Liver (tissue), 9 donors: ENCODE results near the gene HSFX4. TPM values are rescaled to one million over a fixed set of nuclear protein-coding genes. Genes with fewer than 3 reads are reported as not detected.
"Not testable (repeated sequence)": the region's sequence is repeated elsewhere in the genome, so short reads cannot be mapped to it uniquely, and the experiment has no call there.

Source experiments
- DNase-seq: peaks from one replicate; pipeline ENCODE4 v3.0.0-alpha.2; 2017; ENCODE audit warnings: low spot score
- H3K27ac ChIP-seq, 2 donors: one replicate each; pipeline ENCODE4 v1.7.0; 2013; ENCODE audit warnings: inconsistent platforms in 2 of 2, low read length in 2 of 2, control low read depth in 1 of 2, low read depth in 1 of 2, mild to moderate bottlenecking in 1 of 2
- H3K27me3 ChIP-seq, 4 donors: one replicate each; pipeline versions ENCODE4 v1.6.1 to v1.7.0; 2013; ENCODE audit warnings: low read length in 3 of 4, inconsistent platforms in 1 of 4, mild to moderate bottlenecking in 1 of 4, moderate library complexity in 1 of 4; ENCODE audit not compliant: control insufficient read depth in 4 of 4, insufficient read depth in 4 of 4
- H3K36me3 ChIP-seq, 4 donors: one replicate each; pipeline versions ENCODE4 v1.6.1 to v1.7.0; 2013; ENCODE audit warnings: low read length in 3 of 4, mild to moderate bottlenecking in 3 of 4, low read depth in 1 of 4, moderate library complexity in 1 of 4; ENCODE audit not compliant: control insufficient read depth in 4 of 4, insufficient read depth in 3 of 4
- H3K4me1 ChIP-seq, 4 donors: one replicate each; pipeline versions ENCODE4 v1.6.1 to v1.7.0; 2013; ENCODE audit warnings: low read length in 3 of 4, mild to moderate bottlenecking in 3 of 4, moderate library complexity in 1 of 4; ENCODE audit not compliant: control insufficient read depth in 4 of 4, insufficient read depth in 4 of 4
- H3K4me3 ChIP-seq, 3 donors: one replicate each; pipeline versions ENCODE4 v1.6.1 to v1.7.0; 2013; ENCODE audit warnings: low read length in 3 of 3, control low read depth in 1 of 3, low read depth in 1 of 3, mild to moderate bottlenecking in 1 of 3
- H3K9ac ChIP-seq, 2 donors: one replicate each; pipeline ENCODE4 v1.7.0; 2013; ENCODE audit warnings: low read length in 2 of 2, mild to moderate bottlenecking in 2 of 2, moderate library complexity in 2 of 2, control low read depth in 1 of 2, low read depth in 1 of 2
- H3K9me3 ChIP-seq, 4 donors: one replicate each; pipeline versions ENCODE4 v1.6.1 to v1.7.0; 2013; ENCODE audit warnings: low read length in 3 of 4; ENCODE audit not compliant: control insufficient read depth in 4 of 4
- CTCF ChIP-seq: fragments of 150-350 bp; IDR thresholded peaks from 2 replicates; pipeline ENCODE4 v1.5.1; 2017; ENCODE audit warnings: improper control_type of control experiment, low read depth, low read length; ENCODE audit not compliant: missing input control
- FOXA1 ChIP-seq: IDR thresholded peaks from 2 replicates; pipeline ENCODE4 v1.6.1; 2016; ENCODE audit warnings: antibody characterized with exemption
- MAX ChIP-seq: IDR thresholded peaks from 2 replicates; pipeline ENCODE4 v1.6.1; 2016; ENCODE audit warnings: antibody characterized with exemption
- RAD21 ChIP-seq, 2 donors: IDR thresholded peaks; 2 replicates each; pipeline ENCODE4 v1.6.1; 2016; ENCODE audit warnings: antibody characterized with exemption in 2 of 2, mild to moderate bottlenecking in 2 of 2
- WGBS: extraction: QIAGEN DNeasy Blood & Tissue Kit; methylation state at CpG from one replicate; pipeline ENCODE4 v1.1.7; 2013; 5-methylcytosine and 5-hydroxymethylcytosine counted together
- polyA plus RNA-seq, 2 donors: library from polyadenylated mRNA; stranded (reverse) in 1 of 2; unstranded in 1 of 2; fragments of 200-250 nt in 1 of 2; fragments of >200 nt in 1 of 2; fragmentation: Nextera tagmentation in 1 of 2; extraction: Ambion mirVana in 1 of 2; gene quantifications; one replicate each; pipeline versions ENCODE4 v1.2.1 to v1.2.3, GENCODE V29; 2013 to 2015
- total RNA-seq, 2 donors: library from RNA; depleted of rRNA; stranded (reverse); fragments of >200 nt; gene quantifications; one replicate each; pipeline ENCODE4 v1.2.3, GENCODE V29; 2014
- donor health status: healthy.
- donor health status: healthy.
- donor health status: healthy.
- donor health status: healthy.
- donor health status: healthy.

HSFX4 gene
- total and polyA plus RNA-seq, 4 donors, result not detected

GRCh38 chrX:149940674-149941024, 11.3 kb downstream of the HSFX4 start:
- H3K4me3 ChIP-seq, H3K36me3 ChIP-seq, H3K27me3 ChIP-seq, H3K9ac ChIP-seq, DNase-seq, H3K9me3 ChIP-seq, H3K27ac ChIP-seq, H3K4me1 ChIP-seq: not testable (repeated sequence)
- TF ChIP-seq RAD21 (IDR thresholded peaks at IDR 0.05) (peak; percentile 51 to 63), CTCF (peak; percentile 53)
- 25% methylated on average over 10 of the region's 11 CpGs for WGBS

- not testable (repeated sequence) for DNase-seq, H3K4me1 ChIP-seq, H3K4me3 ChIP-seq, H3K9me3 ChIP-seq, H3K9ac ChIP-seq, H3K27ac ChIP-seq, H3K27me3 ChIP-seq
- WGBS, result 95% methylated on average over 11 of the region's 11 CpGs
- H3K36me3 ChIP-seq, result peaks cover 2 to 11% (median 6%) of the 10 kb centered on the region in 4 donors
These were observed 15.8 kb downstream of the HSFX4 start for GRCh38 chrX:149945087-149945670.

- not testable (repeated sequence) for H3K27me3 ChIP-seq, H3K27ac ChIP-seq, H3K4me3 ChIP-seq, H3K9me3 ChIP-seq, H3K9ac ChIP-seq, H3K4me1 ChIP-seq, DNase-seq
- peaks cover 2 to 11% (median 6%) of the 10 kb centered on the region in 4 donors for H3K36me3 ChIP-seq
- whole genome bisulfite sequencing, result 93% methylated on average over 7 of the region's 9 CpGs
These were observed 16.4 kb downstream of the HSFX4 start for GRCh38 chrX:149945820-149946219.

- not testable (repeated sequence) for H3K27me3 ChIP-seq, H3K27ac ChIP-seq, H3K4me1 ChIP-seq, H3K9me3 ChIP-seq, DNase-seq, H3K4me3 ChIP-seq, H3K9ac ChIP-seq
- WGBS, result no CpG with 5 or more reads among the region's 3 CpGs
- H3K36me3 ChIP-seq, result peaks cover 2 to 11% (median 6%) of the 10 kb centered on the region in 4 donors
These were observed 17.6 kb downstream of the HSFX4 start for GRCh38 chrX:149946932-149947331.

GRCh38 chrX:149948016-149948415, 18.6 kb downstream of the HSFX4 start:
- WGBS, result 96% methylated on average over 3 of the region's 3 CpGs
- no peaks in the 10 kb centered on the region for H3K4me1 ChIP-seq
- DNase-seq, result no peak
- no peak overlapping the region for H3K9ac ChIP-seq
- TF ChIP-seq MAX, result no peak
- no peak for TF ChIP-seq FOXA1
- H3K9me3 ChIP-seq, result no peaks in the 10 kb centered on the region
- H3K4me3 ChIP-seq, result no peak overlapping the region
- no peaks in the 10 kb centered on the region for H3K27me3 ChIP-seq
- H3K36me3 ChIP-seq, result peaks cover 2 to 11% (median 6%) of the 10 kb centered on the region in 4 donors
- no peak overlapping the region for H3K27ac ChIP-seq
